SW480 (cell line): Measurements from ENCODE around the gene SRXN1.
"Not testable (repeated sequence)": the region's sequence is repeated elsewhere in the genome, so short reads cannot be mapped to it uniquely, and the experiment has no call there.

Experiments used
- DNase-seq: peaks from one replicate; pipeline ENCODE4 v3.0.0-alpha.2; 2016; ENCODE audit warnings: low spot score

Gene SRXN1

GRCh38 chr20:653110-653589 lies at the start of gene SRXN1:
SRXN1 (minus strand) TSS chr20:653200; CDS start chr20:653185, 15 bp downstream.
- DNase-seq, result peak; percentile 89

GRCh38 chr20:701401-702129 lies 48.6 kb upstream of the SRXN1 start:
- no peak for DNase-seq

- DNase-seq, result no peak
Observed at GRCh38 chr20:699811-700338, 46.9 kb upstream of the SRXN1 start.

GRCh38 chr20:699342-699741 lies 46.3 kb upstream of the SRXN1 start:
- no peak for DNase-seq

GRCh38 chr20:698276-698675 lies 45.3 kb upstream of the SRXN1 start:
- DNase-seq, result no peak

GRCh38 chr20:697826-698225 lies 44.8 kb upstream of the SRXN1 start:
- DNase-seq, result no peak

GRCh38 chr20:695165-695866 lies 42.3 kb upstream of the SRXN1 start:
- no peak for DNase-seq

- DNase-seq, result no peak
Observed at GRCh38 chr20:694496-694895, 41.5 kb upstream of the SRXN1 start.

- not testable (repeated sequence) for DNase-seq
Observed at GRCh38 chr20:693786-694185, 40.8 kb upstream of the SRXN1 start.

GRCh38 chr20:692044-692443 lies 39.0 kb upstream of the SRXN1 start:
- DNase-seq, result no peak

- no peak for DNase-seq
Observed at GRCh38 chr20:689947-690346, 36.9 kb upstream of the SRXN1 start.

GRCh38 chr20:689348-689747 lies 36.3 kb upstream of the SRXN1 start:
- no peak for DNase-seq

- DNase-seq, result peak; percentile 60
Observed at GRCh38 chr20:688809-689212, 35.8 kb upstream of the SRXN1 start.

- DNase-seq, result no peak
Observed at GRCh38 chr20:687468-688203, 34.6 kb upstream of the SRXN1 start.

- no peak for DNase-seq
Observed at GRCh38 chr20:684676-685319, 31.8 kb upstream of the SRXN1 start.

- no peak for DNase-seq
Observed at GRCh38 chr20:682123-682522, 29.1 kb upstream of the SRXN1 start.

- DNase-seq, result no peak
Observed at GRCh38 chr20:680638-681187, 27.7 kb upstream of the SRXN1 start.

- DNase-seq, result no peak
Observed at GRCh38 chr20:677957-678356, 25.0 kb upstream of the SRXN1 start.

- no peak for DNase-seq
Observed at GRCh38 chr20:676967-677366, 24.0 kb upstream of the SRXN1 start.

- no peak for DNase-seq
Observed at GRCh38 chr20:676315-676937, 23.4 kb upstream of the SRXN1 start.
